HEK293 (cell line): ENCODE measurements around the gene AIMP2.

Experiments used
- BCL11A ChIP-seq: fragments of 450-650 bp; formaldehyde crosslinking; IDR thresholded peaks from 2 replicates; pipeline ENCODE4 v1.5.1; 2016; ENCODE audit warnings: low read depth, missing biosample characterization, missing genetic modification characterization
- EGR2 ChIP-seq: fragments of 450-650 bp; formaldehyde crosslinking; IDR thresholded peaks from 2 replicates; pipeline ENCODE4 v1.5.1; 2016; ENCODE audit warnings: low read depth, missing biosample characterization, missing genetic modification characterization
- GLIS2 ChIP-seq: fragments of 450-650 bp; formaldehyde crosslinking; IDR thresholded peaks from 2 replicates; pipeline ENCODE4 v1.5.1; 2016; ENCODE audit warnings: missing biosample characterization, missing genetic modification characterization
- HIC1 ChIP-seq: fragments of 450-650 bp; formaldehyde crosslinking; IDR thresholded peaks from 2 replicates; pipeline ENCODE4 v1.5.1; 2016; ENCODE audit warnings: missing biosample characterization, missing genetic modification characterization
- KLF8 ChIP-seq: fragments of 450-650 bp; formaldehyde crosslinking; IDR thresholded peaks from 2 replicates; pipeline ENCODE4 v1.5.1; 2016; ENCODE audit warnings: missing biosample characterization, missing genetic modification characterization
- MYNN ChIP-seq: fragments of 450-650 bp; formaldehyde crosslinking; IDR thresholded peaks from 2 replicates; pipeline ENCODE4 v1.5.1; 2016; ENCODE audit warnings: missing biosample characterization, missing genetic modification characterization, borderline replicate concordance
- PBX3 ChIP-seq: sonication (generic); formaldehyde crosslinking; IDR thresholded peaks from 2 replicates; pipeline ENCODE4 v1.8.1; 2022; ENCODE audit warnings: mild to moderate bottlenecking, moderate library complexity, missing genetic modification reagents
- PRDM4 ChIP-seq: fragments of 450-650 bp; formaldehyde crosslinking; IDR thresholded peaks from 2 replicates; pipeline ENCODE4 v1.5.1; 2017; ENCODE audit warnings: missing biosample characterization, missing genetic modification characterization
- SCRT1 ChIP-seq: fragments of 450-650 bp; formaldehyde crosslinking; IDR thresholded peaks from 2 replicates; pipeline ENCODE4 v1.5.1; 2016; ENCODE audit warnings: missing biosample characterization, missing genetic modification characterization, borderline replicate concordance
- YY2 ChIP-seq: fragments of 450-650 bp; formaldehyde crosslinking; IDR thresholded peaks from 2 replicates; pipeline ENCODE4 v1.5.1; 2016; ENCODE audit warnings: missing biosample characterization, missing genetic modification characterization
- ZBTB11 ChIP-seq: fragments of 450-650 bp; formaldehyde crosslinking; conservative IDR thresholded peaks from 2 replicates; pipeline ENCODE4 v1.5.1; 2016; ENCODE audit warnings: low read depth, missing biosample characterization, missing genetic modification characterization
- ZBTB44 ChIP-seq: fragments of 450-650 bp; IDR thresholded peaks from 2 replicates; pipeline ENCODE4 v1.5.1; 2018; ENCODE audit warnings: missing biosample characterization, mild to moderate bottlenecking, missing genetic modification characterization
- ZBTB7A ChIP-seq: fragments of 450-650 bp; formaldehyde crosslinking; IDR thresholded peaks from 2 replicates; pipeline ENCODE4 v1.5.1; 2016; ENCODE audit warnings: low read depth, missing biosample characterization, missing genetic modification characterization
- ZNF184 ChIP-seq: fragments of 450-650 bp; IDR thresholded peaks from 2 replicates; pipeline ENCODE4 v1.5.1; 2018; ENCODE audit warnings: missing biosample characterization, mild to moderate bottlenecking, missing genetic modification characterization
- ZNF211 ChIP-seq: fragments of 450-650 bp; formaldehyde crosslinking; IDR thresholded peaks from 2 replicates; pipeline ENCODE4 v1.5.1; 2016; ENCODE audit warnings: low read depth, missing biosample characterization, missing genetic modification characterization
- ZNF280D ChIP-seq: fragments of 450-650 bp; formaldehyde crosslinking; IDR thresholded peaks from 2 replicates; pipeline ENCODE4 v1.5.1; 2016; ENCODE audit warnings: missing biosample characterization, missing genetic modification characterization
- ZNF324 ChIP-seq: fragments of 450-650 bp; formaldehyde crosslinking; IDR thresholded peaks from 2 replicates; pipeline ENCODE4 v1.5.1; 2016; ENCODE audit warnings: missing biosample characterization, missing genetic modification characterization
- ZNF335 ChIP-seq: fragments of 450-650 bp; formaldehyde crosslinking; conservative IDR thresholded peaks from 2 replicates; pipeline ENCODE4 v1.5.1; 2016; ENCODE audit warnings: missing biosample characterization, missing genetic modification characterization
- ZNF366 ChIP-seq: fragments of 450-650 bp; formaldehyde crosslinking; conservative IDR thresholded peaks from 2 replicates; pipeline ENCODE4 v1.5.1; 2016; ENCODE audit warnings: missing biosample characterization, missing genetic modification characterization
- ZNF549 ChIP-seq: fragments of 450-650 bp; IDR thresholded peaks from 2 replicates; pipeline ENCODE4 v1.5.1; 2018; ENCODE audit warnings: missing biosample characterization, missing genetic modification characterization, mild to moderate bottlenecking, inconsistent platforms, moderate library complexity
- ZNF677 ChIP-seq: fragments of 450-650 bp; IDR thresholded peaks from 2 replicates; pipeline ENCODE4 v1.5.0; 2018; ENCODE audit warnings: missing biosample characterization, mild to moderate bottlenecking, missing genetic modification characterization, moderate library complexity
- ZNF777 ChIP-seq: fragments of 450-650 bp; formaldehyde crosslinking; IDR thresholded peaks from 2 replicates; pipeline ENCODE4 v1.5.1; 2017; ENCODE audit warnings: missing biosample characterization, missing genetic modification characterization, borderline replicate concordance
- ZSCAN23 ChIP-seq: fragments of 450-650 bp; formaldehyde crosslinking; IDR thresholded peaks from 2 replicates; pipeline ENCODE4 v1.5.1; 2016; ENCODE audit warnings: missing biosample characterization, missing genetic modification characterization

The AIMP2 gene

GRCh38 chr7:6015917-6016652, 7.0 kb downstream of the AIMP2 start (continued):
- TF ChIP-seq ZNF366 (peak; percentile 87), ZBTB7A (tag by site-specific recombination) (no peak), ZNF211 (tag by site-specific recombination) (no peak), PBX3 (CRISPR knock-in tag) (no peak), ZNF324 (0 out of 2 replicates have a peak, but pooled peaks have one; percentile 31), ZBTB11 (tag by site-specific recombination) (no peak), ZNF280D (no peak), ZNF335 (tag by site-specific recombination) (0 out of 2 replicates have a peak, but pooled peaks have one; percentile 20), MYNN (tag by site-specific recombination) (no peak), SCRT1 (no peak), ZSCAN23 (no peak), PRDM4 (tag by site-specific recombination) (peak; percentile 52), YY2 (tag by site-specific recombination) (no peak), ZNF549 (no peak), ZBTB44 (peak; percentile 42; the same call in 1 of the 2 replicates), HIC1 (tag by site-specific recombination) (no peak), EGR2 (no peak), ZNF777 (tag by site-specific recombination) (no peak), ZNF184 (tag by site-specific recombination) (no peak), KLF8 (no peak), GLIS2 (no peak), ZNF677 (tag by site-specific recombination) (no peak), BCL11A (tag by site-specific recombination) (no peak)
